ENCODE measurements around the gene CDK19. TPM values are rescaled to one million over a fixed set of nuclear protein-coding genes. Genes with fewer than 3 reads are reported as not detected.

Gene CDK19
- total and polyA plus RNA-seq, 2 experiments from 2014 or later, result 5.6 to 11.1 TPM

GRCh38 chr6:110741517-110741916, 73.8 kb downstream of the CDK19 start:
- H3K9me3 ChIP-seq (ENCODE audit: low read depth), result peaks cover 3% of the 10 kb centered on the region
- no peaks in the 10 kb centered on the region for H3K36me3 ChIP-seq
- H3K4me3 ChIP-seq, result no peak overlapping the region
- no peak for DNase-seq (ENCODE audit: low read depth in 1 of 2, low spot score in 1 of 2)
- H3K27me3 ChIP-seq, result no peaks in the 10 kb centered on the region
- no peak for TF ChIP-seq CTCF (IDR thresholded peaks at IDR 0.05; ENCODE audit: low read depth, low read length)
- H3K27ac ChIP-seq, result no peak overlapping the region
- no peaks in the 10 kb centered on the region for H3K4me1 ChIP-seq (ENCODE audit: low read depth)

- Histone ChIP-seq H3K4me1 (ENCODE audit: low read depth) (no peaks in the 10 kb centered on the region), H3K27ac (no peak overlapping the region), H3K4me3 (no peak overlapping the region), H3K36me3 (no peaks in the 10 kb centered on the region), H3K27me3 (no peaks in the 10 kb centered on the region), H3K9me3 (ENCODE audit: low read depth) (peaks cover 3% of the 10 kb centered on the region)
- no peak for TF ChIP-seq CTCF (IDR thresholded peaks at IDR 0.05; ENCODE audit: low read depth, low read length)
- DNase-seq (ENCODE audit: low read depth in 1 of 2, low spot score in 1 of 2), result no peak
Measured at GRCh38 chr6:110738899-110739365, 76.3 kb downstream of the CDK19 start.

- no peaks in the 10 kb centered on the region for H3K27me3 ChIP-seq
- DNase-seq (ENCODE audit: low read depth in 1 of 2, low spot score in 1 of 2), result no peak
- no peaks in the 10 kb centered on the region for H3K9me3 ChIP-seq (ENCODE audit: low read depth)
- no peak overlapping the region for H3K27ac ChIP-seq
- no peak overlapping the region for H3K4me3 ChIP-seq
- H3K4me1 ChIP-seq (ENCODE audit: low read depth), result no peaks in the 10 kb centered on the region
- H3K36me3 ChIP-seq, result no peaks in the 10 kb centered on the region
- no peak for TF ChIP-seq CTCF (IDR thresholded peaks at IDR 0.05; ENCODE audit: low read depth, low read length)
Measured at GRCh38 chr6:110735666-110736065, 79.6 kb downstream of the CDK19 start.

- no peak for TF ChIP-seq CTCF (IDR thresholded peaks at IDR 0.05; ENCODE audit: low read depth, low read length)
- H3K9me3 ChIP-seq (ENCODE audit: low read depth), result no peaks in the 10 kb centered on the region
- no peak for DNase-seq (ENCODE audit: low read depth in 1 of 2, low spot score in 1 of 2)
- no peak overlapping the region for H3K27ac ChIP-seq
- H3K27me3 ChIP-seq, result no peaks in the 10 kb centered on the region
- H3K4me1 ChIP-seq (ENCODE audit: low read depth), result no peaks in the 10 kb centered on the region
- H3K36me3 ChIP-seq, result no peaks in the 10 kb centered on the region
- H3K4me3 ChIP-seq, result no peak overlapping the region
Measured at GRCh38 chr6:110731898-110732297, 83.4 kb downstream of the CDK19 start.

GRCh38 chr6:110731196-110731595, 84.1 kb downstream of the CDK19 start:
- TF ChIP-seq CTCF (IDR thresholded peaks at IDR 0.05; ENCODE audit: low read depth, low read length), result no peak
- Histone ChIP-seq H3K27me3 (no peaks in the 10 kb centered on the region), H3K9me3 (ENCODE audit: low read depth) (no peaks in the 10 kb centered on the region), H3K36me3 (no peaks in the 10 kb centered on the region), H3K4me3 (no peak overlapping the region), H3K4me1 (ENCODE audit: low read depth) (no peaks in the 10 kb centered on the region), H3K27ac (no peak overlapping the region)
- no peak for DNase-seq (ENCODE audit: low read depth in 1 of 2, low spot score in 1 of 2)

GRCh38 chr6:110728501-110728900, 86.8 kb downstream of the CDK19 start:
- Histone ChIP-seq H3K27me3 (no peaks in the 10 kb centered on the region), H3K9me3 (ENCODE audit: low read depth) (no peaks in the 10 kb centered on the region), H3K4me3 (no peak overlapping the region), H3K36me3 (no peaks in the 10 kb centered on the region), H3K27ac (no peak overlapping the region), H3K4me1 (ENCODE audit: low read depth) (no peaks in the 10 kb centered on the region)
- no peak for DNase-seq (ENCODE audit: low read depth in 1 of 2, low spot score in 1 of 2)
- no peak for TF ChIP-seq CTCF (IDR thresholded peaks at IDR 0.05; ENCODE audit: low read depth, low read length)

Measured in cardiac muscle cell (in vitro differentiated cells and primary cell).